ENCODE measurements around the gene KCNE2. TPM values are rescaled to one million over a fixed set of nuclear protein-coding genes. Genes with fewer than 3 reads are reported as not detected.

KCNE2 gene
- total and polyA plus RNA-seq, 9 donors = 0.22 to 0.83 (median 0.48) TPM

DNA sequence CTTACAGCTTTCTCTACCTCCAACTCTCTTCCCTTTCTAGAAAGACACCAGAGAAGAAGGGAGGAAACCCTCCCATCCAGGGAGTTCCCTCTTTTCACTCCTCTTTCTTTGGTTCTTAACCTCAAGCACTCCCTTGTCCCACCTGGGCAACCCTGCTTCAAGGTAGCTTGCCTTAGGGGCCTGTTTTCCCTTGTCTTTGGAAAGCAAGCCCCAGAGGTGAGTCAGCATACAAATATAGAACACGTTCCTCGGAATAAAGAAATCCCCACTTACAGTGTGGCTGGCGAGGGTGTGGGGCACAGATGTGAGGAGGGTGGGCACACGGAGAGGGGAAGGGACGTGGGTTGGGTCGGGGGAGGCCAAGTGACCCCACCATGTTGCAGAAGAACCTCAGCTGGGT is 26.1 kb upstream of the KCNE2 start:
- 74% methylated on average over 4 of the region's 6 CpGs for WGBS (ENCODE audit: insufficient coverage)
- Histone ChIP-seq H3K9me3 (replicated peaks; ENCODE audit: control insufficient read depth, low read depth, low read length) (no peaks in the 10 kb centered on the region), H3K27me3 (ENCODE audit: control insufficient read depth, insufficient read depth, low read length) (no peaks in the 10 kb centered on the region), H3K4me3 (ENCODE audit: low read length) (no peak overlapping the region), H3K27ac (ENCODE audit: low read length) (no peak overlapping the region), H3K4me1 (ENCODE audit: control insufficient read depth, insufficient read depth, low read length) (peaks cover 11% of the 10 kb centered on the region), H3K36me3 (ENCODE audit: control insufficient read depth, insufficient read depth, low read length) (no peaks in the 10 kb centered on the region)
- DNase-seq = no peak

- 95% methylated on average over 6 of the region's 8 CpGs for WGBS (ENCODE audit: insufficient coverage)
- no peaks in the 10 kb centered on the region for H3K9me3 ChIP-seq (replicated peaks; ENCODE audit: control insufficient read depth, low read depth, low read length)
- no peaks in the 10 kb centered on the region for H3K27me3 ChIP-seq (ENCODE audit: control insufficient read depth, insufficient read depth, low read length)
- DNase-seq = no peak
- no peak overlapping the region for H3K27ac ChIP-seq (ENCODE audit: low read length)
- no peak overlapping the region for H3K4me3 ChIP-seq (ENCODE audit: low read length)
- H3K36me3 ChIP-seq (ENCODE audit: control insufficient read depth, insufficient read depth, low read length) = no peaks in the 10 kb centered on the region
- H3K4me1 ChIP-seq (ENCODE audit: control insufficient read depth, insufficient read depth, low read length) = peaks cover 11% of the 10 kb centered on the region
These were observed 25.6 kb upstream of the KCNE2 start for GRCh38 chr21:34338226-34338625.

DNA sequence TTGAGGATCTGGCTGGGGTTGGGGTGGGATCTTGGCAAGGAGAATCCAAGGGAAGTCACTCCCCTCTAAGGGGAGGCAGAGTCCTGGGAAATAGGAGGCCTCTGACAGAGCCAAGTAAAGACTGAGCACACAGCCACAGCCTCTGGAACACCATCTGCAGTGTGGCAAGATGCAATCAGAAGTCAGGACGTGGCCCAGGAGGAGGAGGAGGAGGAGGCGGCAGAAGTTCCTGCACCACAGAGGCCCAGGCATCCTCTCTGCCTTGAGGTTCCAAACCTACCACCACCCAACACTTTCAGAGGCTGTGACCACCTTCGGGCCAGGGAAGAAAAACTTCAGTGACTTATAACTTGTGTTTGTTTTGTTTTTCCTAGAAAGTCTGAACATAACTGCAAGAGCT is 23.7 kb upstream of the KCNE2 start:
- Histone ChIP-seq H3K27ac (ENCODE audit: low read length) (no peak overlapping the region), H3K4me1 (ENCODE audit: control insufficient read depth, insufficient read depth, low read length) (peaks cover 27% of the 10 kb centered on the region), H3K27me3 (ENCODE audit: control insufficient read depth, insufficient read depth, low read length) (no peaks in the 10 kb centered on the region), H3K9me3 (replicated peaks; ENCODE audit: control insufficient read depth, low read depth, low read length) (no peaks in the 10 kb centered on the region), H3K4me3 (ENCODE audit: low read length) (no peak overlapping the region), H3K36me3 (ENCODE audit: control insufficient read depth, insufficient read depth, low read length) (no peaks in the 10 kb centered on the region)
- no CpG with 5 or more reads among the region's 3 CpGs for WGBS (ENCODE audit: insufficient coverage)
- no peak for DNase-seq

DNA sequence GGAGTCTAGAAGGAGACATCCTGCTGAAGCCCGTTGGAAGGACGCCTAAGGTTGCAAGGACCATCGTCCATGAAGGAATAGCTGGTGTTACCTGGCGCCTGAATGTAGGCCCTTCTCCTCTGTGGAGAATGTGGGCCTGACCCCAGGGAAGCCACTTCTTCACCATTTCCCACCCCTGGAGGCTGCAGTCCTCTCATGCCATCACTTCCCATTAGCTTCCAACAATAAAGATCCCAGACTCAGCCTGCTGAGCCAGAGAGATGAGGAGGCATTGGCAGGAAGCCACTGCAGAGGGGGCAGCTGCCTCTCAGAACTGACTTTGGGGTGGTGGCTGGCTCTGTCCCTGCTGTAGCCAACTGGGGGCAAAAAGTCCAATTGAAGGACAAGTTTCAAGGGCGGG is 21.3 kb upstream of the KCNE2 start:
- Histone ChIP-seq H3K4me1 (ENCODE audit: control insufficient read depth, insufficient read depth, low read length) (peaks cover 37% of the 10 kb centered on the region), H3K36me3 (ENCODE audit: control insufficient read depth, insufficient read depth, low read length) (no peaks in the 10 kb centered on the region), H3K27me3 (ENCODE audit: control insufficient read depth, insufficient read depth, low read length) (no peaks in the 10 kb centered on the region), H3K9me3 (replicated peaks; ENCODE audit: control insufficient read depth, low read depth, low read length) (no peaks in the 10 kb centered on the region), H3K4me3 (ENCODE audit: low read length) (no peak overlapping the region), H3K27ac (ENCODE audit: low read length) (no peak overlapping the region)
- WGBS (ENCODE audit: insufficient coverage) = 93% methylated on average over 5 of the region's 5 CpGs
- no peak for DNase-seq

DNA sequence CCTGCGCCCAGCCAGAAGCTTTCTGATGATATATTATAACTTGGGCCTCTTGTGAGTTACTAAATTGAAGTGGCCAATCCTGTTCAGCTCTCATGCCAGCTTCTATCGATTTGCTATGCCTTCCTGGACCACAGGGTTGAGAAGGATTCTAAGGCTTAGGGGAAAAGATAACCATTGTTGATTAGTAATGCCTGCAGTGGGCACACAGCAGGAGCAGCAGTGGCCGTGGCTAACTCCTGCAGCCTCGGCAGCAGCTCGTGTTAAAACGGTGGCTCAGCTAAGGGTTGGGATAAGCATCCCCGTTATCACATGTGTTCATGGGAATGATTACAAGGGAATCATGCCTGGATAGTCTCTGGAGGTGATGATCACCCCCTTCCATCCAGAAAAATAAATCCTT is 20.5 kb upstream of the KCNE2 start:
- H3K36me3 ChIP-seq (ENCODE audit: control insufficient read depth, insufficient read depth, low read length) = no peaks in the 10 kb centered on the region
- H3K4me3 ChIP-seq (ENCODE audit: low read length) = no peak overlapping the region
- no peaks in the 10 kb centered on the region for H3K9me3 ChIP-seq (replicated peaks; ENCODE audit: control insufficient read depth, low read depth, low read length)
- peaks cover 37% of the 10 kb centered on the region for H3K4me1 ChIP-seq (ENCODE audit: control insufficient read depth, insufficient read depth, low read length)
- WGBS (ENCODE audit: insufficient coverage) = 86% methylated on average over 2 of the region's 7 CpGs
- no peak for DNase-seq
- no peaks in the 10 kb centered on the region for H3K27me3 ChIP-seq (ENCODE audit: control insufficient read depth, insufficient read depth, low read length)
- H3K27ac ChIP-seq (ENCODE audit: low read length) = peak overlapping the region; percentile 42

DNA sequence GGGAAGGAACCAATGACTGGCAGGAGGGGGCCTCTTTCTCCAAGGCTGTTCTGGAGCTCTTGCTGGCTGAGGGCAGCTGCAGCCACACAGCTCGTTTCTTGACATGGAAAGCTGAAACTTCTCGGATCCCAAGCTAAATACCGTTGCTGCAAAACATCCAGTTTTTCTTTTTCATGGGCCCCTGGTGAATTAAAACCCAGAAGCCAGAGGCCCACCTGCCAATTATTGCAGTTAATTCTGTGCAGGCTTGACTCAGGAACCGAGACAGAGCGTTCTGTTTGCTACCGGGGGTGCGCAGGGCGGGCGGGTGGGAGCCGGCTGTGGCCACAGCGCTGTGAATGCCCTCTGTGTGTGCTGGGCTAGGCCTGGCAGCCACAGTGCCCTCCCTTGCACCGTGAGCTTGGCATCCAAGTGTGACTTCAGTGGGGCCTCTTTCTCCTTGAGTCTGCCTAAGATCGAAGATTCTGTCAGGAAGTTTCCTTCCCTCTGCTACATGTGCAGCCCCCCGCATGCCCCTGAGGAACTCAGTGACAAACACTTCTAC is 19.9 kb upstream of the KCNE2 start:
- WGBS (ENCODE audit: insufficient coverage) = 29% methylated on average over 13 of the region's 14 CpGs
- Histone ChIP-seq H3K27ac (ENCODE audit: low read length) (peak overlapping the region; percentile 40), H3K9me3 (replicated peaks; ENCODE audit: control insufficient read depth, low read depth, low read length) (no peaks in the 10 kb centered on the region), H3K27me3 (ENCODE audit: control insufficient read depth, insufficient read depth, low read length) (no peaks in the 10 kb centered on the region), H3K36me3 (ENCODE audit: control insufficient read depth, insufficient read depth, low read length) (no peaks in the 10 kb centered on the region), H3K4me1 (ENCODE audit: control insufficient read depth, insufficient read depth, low read length) (peaks cover 37% of the 10 kb centered on the region), H3K4me3 (ENCODE audit: low read length) (no peak overlapping the region)
- DNase-seq = peak; percentile 92

DNA sequence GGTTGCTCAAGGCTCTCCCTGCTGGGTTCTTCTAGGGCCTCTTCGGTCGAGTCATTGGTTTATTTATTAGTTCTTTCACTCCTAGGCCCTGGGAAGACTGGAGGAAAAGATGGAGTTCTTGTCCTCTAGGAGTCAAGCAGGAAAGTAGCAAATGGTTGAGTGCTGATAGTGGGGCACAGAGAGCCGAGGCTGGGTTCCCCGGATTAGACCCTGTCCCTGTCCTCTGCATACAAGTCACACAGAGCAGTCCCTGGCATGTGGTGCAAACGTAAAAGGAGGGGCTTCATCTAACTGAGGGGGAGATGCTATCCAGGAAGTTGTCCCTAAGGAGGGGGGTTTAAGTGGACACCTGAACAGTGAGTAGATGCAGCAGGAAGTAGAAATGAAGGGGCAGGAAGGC is 19.2 kb upstream of the KCNE2 start:
- Histone ChIP-seq H3K27ac (ENCODE audit: low read length) (peak overlapping the region; percentile 40), H3K27me3 (ENCODE audit: control insufficient read depth, insufficient read depth, low read length) (no peaks in the 10 kb centered on the region)
- no CpG with 5 or more reads among the region's 5 CpGs for WGBS (ENCODE audit: insufficient coverage)

GRCh38 chr21:34345091-34345871 is 18.5 kb upstream of the KCNE2 start:
- 42% methylated on average over 11 of the region's 15 CpGs for WGBS (ENCODE audit: insufficient coverage)
- peak; percentile 51 for DNase-seq
- Histone ChIP-seq H3K4me3 (ENCODE audit: low read length) (no peak overlapping the region), H3K9me3 (replicated peaks; ENCODE audit: control insufficient read depth, low read depth, low read length) (no peaks in the 10 kb centered on the region), H3K27me3 (ENCODE audit: control insufficient read depth, insufficient read depth, low read length) (no peaks in the 10 kb centered on the region), H3K36me3 (ENCODE audit: control insufficient read depth, insufficient read depth, low read length) (no peaks in the 10 kb centered on the region), H3K27ac (ENCODE audit: low read length) (no peak overlapping the region), H3K4me1 (ENCODE audit: control insufficient read depth, insufficient read depth, low read length) (peaks cover 34% of the 10 kb centered on the region)

More for the DNA sequence above, 19.2 kb upstream of the KCNE2 start:
- Histone ChIP-seq H3K9me3 (replicated peaks; ENCODE audit: control insufficient read depth, low read depth, low read length) (no peaks in the 10 kb centered on the region), H3K4me3 (ENCODE audit: low read length) (no peak overlapping the region), H3K36me3 (ENCODE audit: control insufficient read depth, insufficient read depth, low read length) (no peaks in the 10 kb centered on the region), H3K4me1 (ENCODE audit: control insufficient read depth, insufficient read depth, low read length) (peaks cover 37% of the 10 kb centered on the region)
- DNase-seq = no peak

GRCh38 chr21:34345892-34346291 is 17.9 kb upstream of the KCNE2 start:
- Histone ChIP-seq H3K36me3 (ENCODE audit: control insufficient read depth, insufficient read depth, low read length) (no peaks in the 10 kb centered on the region), H3K27me3 (ENCODE audit: control insufficient read depth, insufficient read depth, low read length) (no peaks in the 10 kb centered on the region), H3K4me1 (ENCODE audit: control insufficient read depth, insufficient read depth, low read length) (peaks cover 34% of the 10 kb centered on the region), H3K4me3 (ENCODE audit: low read length) (no peak overlapping the region), H3K27ac (ENCODE audit: low read length) (no peak overlapping the region), H3K9me3 (replicated peaks; ENCODE audit: control insufficient read depth, low read depth, low read length) (no peaks in the 10 kb centered on the region)
- 48% methylated on average over 8 of the region's 10 CpGs for WGBS (ENCODE audit: insufficient coverage)
- peak; percentile 33 for DNase-seq

GRCh38 chr21:34348890-34349519 is 14.8 kb upstream of the KCNE2 start:
- no peaks in the 10 kb centered on the region for H3K9me3 ChIP-seq (replicated peaks; ENCODE audit: control insufficient read depth, low read depth, low read length)
- H3K4me3 ChIP-seq (ENCODE audit: low read length) = no peak overlapping the region
- peaks cover 23% of the 10 kb centered on the region for H3K4me1 ChIP-seq (ENCODE audit: control insufficient read depth, insufficient read depth, low read length)
- no peaks in the 10 kb centered on the region for H3K27me3 ChIP-seq (ENCODE audit: control insufficient read depth, insufficient read depth, low read length)
- DNase-seq = no peak
- WGBS (ENCODE audit: insufficient coverage) = 50% methylated on average over 3 of the region's 5 CpGs
- H3K27ac ChIP-seq (ENCODE audit: low read length) = no peak overlapping the region
- H3K36me3 ChIP-seq (ENCODE audit: control insufficient read depth, insufficient read depth, low read length) = no peaks in the 10 kb centered on the region
